Neural cell (in vitro differentiated cells): ENCODE measurements around the gene BMERB1. TPM values are rescaled to one million over a fixed set of nuclear protein-coding genes. Genes with fewer than 3 reads are reported as not detected.

Source experiments
- H2AFZ ChIP-seq: fragments of 200-600, 300-800 bp; sonication (generic), shearing (Covaris generic); 2 replicates; pipeline ENCODE4 v1.6.0; 2014; ENCODE audit warnings: low read depth, mild to moderate bottlenecking, antibody characterized with exemption, low read length, moderate library complexity
- H3F3A ChIP-seq: fragments of 200-600 bp; shearing (Covaris generic); 2 replicates; pipeline ENCODE4 v1.6.1; 2016; ENCODE audit warnings: mild to moderate bottlenecking, moderate library complexity, mixed read lengths, antibody characterized with exemption, low read length; ENCODE audit not compliant: insufficient read depth, poor library complexity, severe bottlenecking
- H3K27ac ChIP-seq: fragments of 200-600, 300-800 bp; sonication (generic), shearing (Covaris generic); 2 replicates; pipeline ENCODE4 v1.5.1; 2014; ENCODE audit warnings: mild to moderate bottlenecking, low read length, moderate library complexity
- H3K27me3 ChIP-seq: fragments of 300-800, 200-600 bp; sonication (generic), shearing (Covaris generic); 2 replicates; pipeline ENCODE4 v1.6.0; 2014; ENCODE audit warnings: mild to moderate bottlenecking, low read depth, low read length, moderate library complexity; ENCODE audit not compliant: insufficient read depth
- H3K36me3 ChIP-seq: fragments of 300-800, 200-600 bp; sonication (generic), shearing (Covaris generic); 2 replicates; pipeline ENCODE4 v1.5.1; 2014; ENCODE audit warnings: mild to moderate bottlenecking, antibody characterized with exemption, low read length, moderate library complexity; ENCODE audit not compliant: insufficient read depth
- H3K4me2 ChIP-seq: fragments of 300-800, 200-600 bp; sonication (generic), shearing (Covaris generic); 2 replicates; pipeline ENCODE4 v1.6.0; 2014; ENCODE audit warnings: mild to moderate bottlenecking, low read length
- H3K4me3 ChIP-seq: fragments of 300-800, 200-600 bp; sonication (generic), shearing (Covaris generic); 2 replicates; pipeline ENCODE4 v1.5.1; 2014; ENCODE audit warnings: mild to moderate bottlenecking, low read length, moderate library complexity
- H3K79me2 ChIP-seq: fragments of 200-600 bp; shearing (Covaris generic); replicated peaks from 2 replicates; pipeline ENCODE4 v1.6.0; 2014; ENCODE audit warnings: mild to moderate bottlenecking, low read length, moderate library complexity; ENCODE audit not compliant: insufficient read depth
- H3K9ac ChIP-seq: fragments of 300-800, 200-600 bp; sonication (generic), shearing (Covaris generic); 2 replicates; pipeline ENCODE4 v1.6.1; 2016; ENCODE audit warnings: mild to moderate bottlenecking, low read length, mixed read lengths
- H3K9me2 ChIP-seq: fragments of 200-600 bp; shearing (Covaris generic); 2 replicates; pipeline ENCODE4 v1.6.1; 2016; ENCODE audit warnings: mild to moderate bottlenecking, low read length, mixed read lengths; ENCODE audit not compliant: insufficient read depth
- H3K9me3 ChIP-seq: fragments of 200-600, 300-800 bp; sonication (generic), shearing (Covaris generic); 2 replicates; pipeline ENCODE4 v1.6.1; 2016; ENCODE audit warnings: mild to moderate bottlenecking, mixed run types, low read length, moderate library complexity, mixed read lengths
- H4K20me1 ChIP-seq: fragments of 200-600 bp; shearing (Covaris generic); 2 replicates; pipeline ENCODE4 v1.6.1; 2016; ENCODE audit warnings: mild to moderate bottlenecking, mixed run types; ENCODE audit not compliant: insufficient read depth
- CTCF ChIP-seq: fragments of 450-650 bp; IDR thresholded peaks from 2 replicates; pipeline ENCODE4 v1.5.1; 2014; ENCODE audit warnings: antibody characterized with exemption, mild to moderate bottlenecking, moderate library complexity; ENCODE audit not compliant: poor library complexity, severe bottlenecking
- EP300 ChIP-seq: fragments of 450-650 bp; conservative IDR thresholded peaks from 2 replicates; pipeline ENCODE4 v1.6.1; 2014; ENCODE audit warnings: antibody characterized with exemption, mild to moderate bottlenecking, moderate library complexity; ENCODE audit not compliant: poor library complexity, severe bottlenecking
- EZH2 ChIP-seq: fragments of 200-600, 300-800 bp; shearing (Covaris generic), sonication (generic); IDR thresholded peaks from 2 replicates; pipeline ENCODE4 v1.6.1; 2014; ENCODE audit warnings: antibody characterized with exemption, low read length, borderline replicate concordance, mild to moderate bottlenecking; ENCODE audit not compliant: insufficient read depth, poor library complexity, severe bottlenecking
- MXI1 ChIP-seq: fragments of 450-650 bp; conservative IDR thresholded peaks from 2 replicates; pipeline ENCODE4 v1.6.1; 2014; ENCODE audit warnings: antibody characterized with exemption, mild to moderate bottlenecking; ENCODE audit not compliant: poor library complexity, severe bottlenecking
- POLR2AphosphoS5 ChIP-seq: IDR thresholded peaks from 2 replicates; pipeline ENCODE4 v1.6.1; 2012
- RAD21 ChIP-seq: fragments of 450-650 bp; conservative IDR thresholded peaks from 2 replicates; pipeline ENCODE4 v1.6.1; 2014; ENCODE audit warnings: antibody characterized with exemption, mild to moderate bottlenecking, moderate library complexity
- SMC3 ChIP-seq: fragments of 450-650 bp; conservative IDR thresholded peaks from 2 replicates; pipeline ENCODE4 v1.6.1; 2014; ENCODE audit warnings: antibody characterized with exemption, mild to moderate bottlenecking, moderate library complexity; ENCODE audit not compliant: poor library complexity
- TAF1 ChIP-seq: IDR thresholded peaks from 2 replicates; pipeline ENCODE4 v1.6.1; 2012; ENCODE audit warnings: low read depth
- polyA plus RNA-seq: library from polyadenylated mRNA; depleted of rRNA; stranded (reverse); fragments of >200 nt; gene quantifications from 2 replicates; pipeline ENCODE4 v1.2.3, GENCODE V29; 2014
- TF ChIP-seq, protein P1 (sequence below): IDR thresholded peaks from 2 replicates; pipeline ENCODE4 v1.6.1; 2012; ENCODE audit warnings: borderline replicate concordance

The BMERB1 gene
- polyA plus RNA-seq, 1 donor from 2014 or later, result 149 TPM

DNA sequence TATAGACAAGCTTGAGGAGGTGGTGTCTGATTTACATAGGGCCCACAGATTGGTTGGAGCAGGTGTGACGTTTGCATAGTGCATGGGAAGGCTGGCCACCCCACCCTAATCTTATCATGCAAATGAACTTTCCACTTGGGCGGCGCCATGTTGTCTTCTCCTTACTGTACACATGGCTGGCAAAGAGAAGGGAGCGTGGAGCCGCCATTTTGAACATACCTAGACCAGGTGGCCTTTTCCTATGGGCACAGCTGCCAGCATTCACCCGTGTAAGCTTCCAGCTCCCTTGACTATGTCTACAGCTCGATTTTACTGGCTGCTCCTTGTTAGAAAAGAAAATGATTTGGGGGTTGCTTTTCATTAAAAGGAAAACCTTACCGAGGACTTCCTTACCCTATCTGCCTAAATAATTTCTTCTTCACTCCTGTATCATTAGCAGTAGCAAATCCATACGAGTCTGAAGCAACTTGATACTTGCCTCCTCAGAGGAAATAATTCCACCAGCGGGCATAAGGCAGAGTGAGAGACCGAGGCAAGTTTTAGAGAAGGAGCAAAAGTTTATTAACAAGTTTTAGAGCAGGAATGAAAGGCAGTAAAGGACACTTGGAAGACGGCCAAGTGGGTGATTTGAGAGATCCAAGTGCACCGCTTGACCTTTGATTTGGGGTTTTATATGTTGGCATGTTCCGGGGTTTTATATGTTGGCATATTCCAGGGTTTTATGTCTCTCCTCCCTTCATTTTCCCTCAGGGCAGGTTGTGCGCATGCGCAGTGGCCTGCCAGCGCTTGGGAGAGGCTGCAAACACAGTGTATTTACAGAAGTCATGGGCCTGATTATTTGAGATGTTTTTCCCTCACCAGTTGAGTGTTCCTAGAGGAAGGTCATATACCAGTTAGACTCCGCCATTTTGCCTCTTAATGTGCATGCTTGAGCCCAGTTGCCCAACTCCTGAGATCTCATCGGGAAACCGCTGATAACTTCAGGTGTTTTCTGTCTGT lies 142.9 kb downstream of the BMERB1 start:
- Histone ChIP-seq H3F3A (no peaks in the 10 kb centered on the region), H3K36me3 (no peaks in the 10 kb centered on the region), H2AFZ (no peak overlapping the region), H3K9me3 (no peaks in the 10 kb centered on the region), H3K27ac (no peak overlapping the region), H4K20me1 (no peaks in the 10 kb centered on the region), H3K4me3 (no peak overlapping the region), H3K9ac (no peak overlapping the region), H3K79me2 (no peaks in the 10 kb centered on the region), H3K9me2 (no peaks in the 10 kb centered on the region), H3K4me2 (no peak overlapping the region), H3K27me3 (no peaks in the 10 kb centered on the region)
- TF ChIP-seq SMC3 (no peak), TAF1 (no peak), CTCF (no peak), EZH2 (no peak)

DNA sequence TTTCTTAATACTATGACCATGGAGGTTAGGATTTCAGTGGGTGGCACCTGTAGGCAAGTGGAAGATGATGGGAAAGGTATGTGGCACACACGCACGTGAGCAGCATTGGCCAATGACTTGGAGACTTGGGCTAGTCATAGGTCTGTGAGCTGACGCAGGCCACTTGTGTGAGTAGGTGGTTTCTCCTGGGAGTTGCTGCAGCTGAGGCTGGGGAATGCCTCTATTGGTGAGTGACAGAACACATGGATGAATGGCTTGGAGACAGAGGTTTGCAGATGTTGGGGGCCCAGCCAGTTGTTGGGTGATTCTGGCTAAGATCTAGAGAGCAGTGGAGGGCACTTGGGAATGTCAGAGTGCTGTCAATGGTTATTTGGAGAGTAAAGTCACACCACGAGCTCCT lies 144.4 kb downstream of the BMERB1 start:
- no peak overlapping the region for H3K9ac ChIP-seq
- H3K9me2 ChIP-seq, result no peaks in the 10 kb centered on the region
- H2AFZ ChIP-seq, result no peak overlapping the region
- no peak overlapping the region for H3K4me2 ChIP-seq
- TF ChIP-seq MXI1 (no peak), POLR2AphosphoS5 (no peak), EZH2 (no peak), RAD21 (no peak), CTCF (no peak), EP300 (no peak), TAF1 (no peak), SMC3 (no peak)
- TF ChIP-seq, protein P1, sequence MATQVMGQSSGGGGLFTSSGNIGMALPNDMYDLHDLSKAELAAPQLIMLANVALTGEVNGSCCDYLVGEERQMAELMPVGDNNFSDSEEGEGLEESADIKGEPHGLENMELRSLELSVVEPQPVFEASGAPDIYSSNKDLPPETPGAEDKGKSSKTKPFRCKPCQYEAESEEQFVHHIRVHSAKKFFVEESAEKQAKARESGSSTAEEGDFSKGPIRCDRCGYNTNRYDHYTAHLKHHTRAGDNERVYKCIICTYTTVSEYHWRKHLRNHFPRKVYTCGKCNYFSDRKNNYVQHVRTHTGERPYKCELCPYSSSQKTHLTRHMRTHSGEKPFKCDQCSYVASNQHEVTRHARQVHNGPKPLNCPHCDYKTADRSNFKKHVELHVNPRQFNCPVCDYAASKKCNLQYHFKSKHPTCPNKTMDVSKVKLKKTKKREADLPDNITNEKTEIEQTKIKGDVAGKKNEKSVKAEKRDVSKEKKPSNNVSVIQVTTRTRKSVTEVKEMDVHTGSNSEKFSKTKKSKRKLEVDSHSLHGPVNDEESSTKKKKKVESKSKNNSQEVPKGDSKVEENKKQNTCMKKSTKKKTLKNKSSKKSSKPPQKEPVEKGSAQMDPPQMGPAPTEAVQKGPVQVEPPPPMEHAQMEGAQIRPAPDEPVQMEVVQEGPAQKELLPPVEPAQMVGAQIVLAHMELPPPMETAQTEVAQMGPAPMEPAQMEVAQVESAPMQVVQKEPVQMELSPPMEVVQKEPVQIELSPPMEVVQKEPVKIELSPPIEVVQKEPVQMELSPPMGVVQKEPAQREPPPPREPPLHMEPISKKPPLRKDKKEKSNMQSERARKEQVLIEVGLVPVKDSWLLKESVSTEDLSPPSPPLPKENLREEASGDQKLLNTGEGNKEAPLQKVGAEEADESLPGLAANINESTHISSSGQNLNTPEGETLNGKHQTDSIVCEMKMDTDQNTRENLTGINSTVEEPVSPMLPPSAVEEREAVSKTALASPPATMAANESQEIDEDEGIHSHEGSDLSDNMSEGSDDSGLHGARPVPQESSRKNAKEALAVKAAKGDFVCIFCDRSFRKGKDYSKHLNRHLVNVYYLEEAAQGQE, result no peak
- no peaks in the 10 kb centered on the region for H3K9me3 ChIP-seq
- H3K27me3 ChIP-seq, result no peaks in the 10 kb centered on the region
- peaks cover 5% of the 10 kb centered on the region for H3K36me3 ChIP-seq
- H3K4me3 ChIP-seq, result no peak overlapping the region
- H4K20me1 ChIP-seq, result no peaks in the 10 kb centered on the region
- no peaks in the 10 kb centered on the region for H3F3A ChIP-seq
- no peak overlapping the region for H3K27ac ChIP-seq
- no peaks in the 10 kb centered on the region for H3K79me2 ChIP-seq
